Hepatocyte (in vitro differentiated cells): ENCODE measurements around the gene KLHL17.

Experiments
- CTCF ChIP-seq: fragments of 200-600 bp; sonication (generic); IDR thresholded peaks from 2 replicates; pipeline ENCODE4 v1.5.1; 2016; ENCODE audit warnings: antibody characterized with exemption, mild to moderate bottlenecking; ENCODE audit not compliant: poor library complexity
- EZH2 ChIP-seq: fragments of 200-600 bp; sonication (generic); IDR thresholded peaks from 2 replicates; pipeline ENCODE4 v1.6.1; 2016; ENCODE audit warnings: antibody characterized with exemption, mild to moderate bottlenecking, borderline replicate concordance

GRCh38 chr1:943545-944340, 16.6 kb upstream of the KLHL17 start:
- no peak for TF ChIP-seq CTCF
- no peak for TF ChIP-seq EZH2
